GM13977 (cell line): Measurements from ENCODE around the gene GAS2L2.

Experiments used
- DNase-seq: peaks from one replicate; pipeline ENCODE4 v3.0.0; 2012; ENCODE audit warnings: low spot score
- in situ Hi-C: fragments of 300-500 bp; cut with MboI; formaldehyde crosslinking; loops from one replicate; pipeline ENCODE4 v1.12.0; 2022; ENCODE audit warnings: low sequenced_read_pairs, low pct_unique_long_range_greater_than_20kb, mixed read lengths, inconsistent platforms; ENCODE audit not compliant: unreplicated experiment
- TF ChIP-seq, protein P1 (sequence below): IDR thresholded peaks from 2 replicates; pipeline ENCODE4 v1.5.1; 2012; ENCODE audit warnings: mild to moderate bottlenecking, control low read depth; ENCODE audit not compliant: insufficient read depth; ENCODE audit errors: extremely low read depth, missing control alignments

GAS2L2 gene

DNA sequence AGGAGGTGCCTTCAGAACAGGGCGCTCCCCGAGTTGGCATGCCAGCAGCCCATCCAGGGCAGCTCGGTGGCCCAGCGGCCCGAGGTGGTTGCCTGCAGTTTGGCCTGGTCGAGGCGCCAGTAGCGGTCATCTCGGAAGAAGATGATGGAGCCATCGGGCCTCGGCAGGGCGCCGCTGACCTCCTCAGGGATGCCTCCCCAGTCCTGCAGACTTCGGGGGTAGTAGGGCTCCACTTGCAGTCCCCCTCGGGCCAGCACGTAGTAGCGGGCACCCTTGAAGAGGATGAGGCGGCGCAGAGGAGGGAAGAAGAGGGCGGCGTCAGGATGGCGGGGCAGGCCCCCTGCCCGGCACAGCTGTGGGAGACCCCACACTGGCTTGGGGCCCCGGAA is 13.4 kb upstream of the GAS2L2 start:
- in situ Hi-C loops = no loop called here
- no peak for DNase-seq
- TF ChIP-seq, protein P1, sequence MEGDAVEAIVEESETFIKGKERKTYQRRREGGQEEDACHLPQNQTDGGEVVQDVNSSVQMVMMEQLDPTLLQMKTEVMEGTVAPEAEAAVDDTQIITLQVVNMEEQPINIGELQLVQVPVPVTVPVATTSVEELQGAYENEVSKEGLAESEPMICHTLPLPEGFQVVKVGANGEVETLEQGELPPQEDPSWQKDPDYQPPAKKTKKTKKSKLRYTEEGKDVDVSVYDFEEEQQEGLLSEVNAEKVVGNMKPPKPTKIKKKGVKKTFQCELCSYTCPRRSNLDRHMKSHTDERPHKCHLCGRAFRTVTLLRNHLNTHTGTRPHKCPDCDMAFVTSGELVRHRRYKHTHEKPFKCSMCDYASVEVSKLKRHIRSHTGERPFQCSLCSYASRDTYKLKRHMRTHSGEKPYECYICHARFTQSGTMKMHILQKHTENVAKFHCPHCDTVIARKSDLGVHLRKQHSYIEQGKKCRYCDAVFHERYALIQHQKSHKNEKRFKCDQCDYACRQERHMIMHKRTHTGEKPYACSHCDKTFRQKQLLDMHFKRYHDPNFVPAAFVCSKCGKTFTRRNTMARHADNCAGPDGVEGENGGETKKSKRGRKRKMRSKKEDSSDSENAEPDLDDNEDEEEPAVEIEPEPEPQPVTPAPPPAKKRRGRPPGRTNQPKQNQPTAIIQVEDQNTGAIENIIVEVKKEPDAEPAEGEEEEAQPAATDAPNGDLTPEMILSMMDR = no peak

GRCh38 chr17:35765756-35766488 is 12.9 kb upstream of the GAS2L2 start:
- in situ Hi-C loops = no loop called here
- no peak for DNase-seq
- TF ChIP-seq, protein P1 = no peak

DNA sequence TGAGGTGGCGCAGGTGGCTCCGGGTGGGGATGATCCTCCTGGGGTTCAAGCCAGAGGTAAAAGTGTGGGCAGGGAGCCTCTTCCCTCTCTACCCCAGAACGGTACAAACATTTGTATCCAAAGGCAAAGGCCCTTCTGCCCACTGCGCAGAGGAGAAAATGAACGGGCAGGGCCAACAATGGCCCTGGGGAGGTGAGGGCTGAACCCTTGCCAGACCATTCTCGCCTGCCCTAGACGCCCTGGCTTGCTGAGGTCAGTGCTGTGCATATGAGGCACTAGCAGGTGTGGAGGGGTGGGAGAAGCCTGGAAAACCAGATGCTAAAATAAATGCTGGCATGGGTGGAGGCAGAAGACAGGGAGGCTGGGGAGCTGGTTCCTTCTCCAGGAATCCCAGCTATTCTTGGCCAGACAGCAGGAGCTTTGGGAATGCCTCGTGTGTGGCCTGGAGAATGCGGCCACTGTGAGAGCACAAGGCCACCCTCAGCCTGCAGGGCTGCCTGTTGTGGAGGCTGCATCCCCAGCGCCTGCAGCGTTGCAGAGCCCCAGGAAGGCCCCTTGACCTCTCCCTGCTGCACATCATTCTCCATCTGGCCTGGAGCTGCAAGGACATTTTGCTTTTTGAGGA is 12.2 kb upstream of the GAS2L2 start:
- in situ Hi-C loops = no loop called here
- DNase-seq = no peak

DNA sequence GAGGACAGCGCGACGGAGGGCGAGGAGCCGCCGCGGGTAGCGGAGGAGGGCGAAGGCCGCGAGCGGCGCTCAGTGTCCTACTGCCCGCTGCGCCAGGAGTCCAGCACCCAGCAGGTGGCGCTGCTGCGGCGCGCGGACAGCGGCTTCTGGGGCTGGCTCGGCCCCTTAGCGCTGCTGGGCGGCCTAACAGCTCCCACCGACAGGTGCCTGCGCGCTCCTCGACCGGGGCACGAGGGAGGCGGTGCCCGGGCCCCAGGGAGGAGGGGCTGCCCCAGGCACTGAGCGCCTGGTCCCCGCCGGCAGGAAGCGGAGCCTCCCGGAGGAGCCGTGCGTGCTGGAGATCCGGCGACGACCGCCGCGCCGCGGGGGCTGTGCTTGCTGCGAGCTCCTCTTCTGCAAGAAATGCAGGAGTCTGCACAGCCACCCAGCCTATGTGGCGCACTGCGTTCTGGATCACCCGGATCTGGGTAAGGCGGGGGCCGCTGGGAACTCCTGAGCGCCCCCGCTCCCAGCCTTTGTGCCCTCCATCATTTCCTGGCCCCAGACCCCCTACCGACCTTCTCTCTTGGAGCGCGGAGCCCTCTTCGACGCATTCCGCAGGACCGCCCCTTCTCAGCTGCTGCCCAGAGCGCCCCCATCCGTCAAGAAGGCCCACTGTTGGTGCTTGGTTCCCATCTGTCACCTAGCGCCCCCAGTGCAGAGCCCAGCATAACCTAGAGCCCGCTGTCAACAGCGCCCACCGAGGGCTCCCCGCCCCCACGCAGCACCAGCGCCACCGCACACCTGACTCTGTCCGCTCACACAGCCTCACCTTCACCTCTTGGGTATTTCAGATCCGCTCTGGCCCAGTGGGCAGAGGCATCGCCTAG is 11.3 kb upstream of the GAS2L2 start:
- TF ChIP-seq, protein P1 = peak; percentile 99
- DNase-seq = peak; percentile 98
- in situ Hi-C loops = no loop called here

More for the DNA sequence above, 12.2 kb upstream of the GAS2L2 start:
- TF ChIP-seq, protein P1 = no peak

DNA sequence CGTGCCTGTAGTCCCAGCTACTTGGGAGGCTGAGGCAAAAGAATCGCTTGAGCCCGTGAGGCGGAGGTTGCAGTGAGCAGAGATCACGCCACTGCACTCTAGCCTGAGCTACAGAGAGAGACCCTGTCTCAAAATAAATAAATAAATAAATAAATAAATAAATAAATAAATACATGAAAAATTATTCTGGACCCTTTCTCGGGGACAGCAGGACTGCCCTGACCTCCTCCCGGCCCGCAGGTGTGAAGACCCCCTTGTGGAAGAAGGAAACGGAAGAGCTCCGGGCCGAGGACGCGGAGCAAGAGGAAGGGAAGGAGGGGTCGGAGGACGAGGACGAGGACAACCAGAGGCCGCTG is 10.7 kb upstream of the GAS2L2 start:
- TF ChIP-seq, protein P1 = no peak
- no peak for DNase-seq
- in situ Hi-C loops = no loop called here

DNA sequence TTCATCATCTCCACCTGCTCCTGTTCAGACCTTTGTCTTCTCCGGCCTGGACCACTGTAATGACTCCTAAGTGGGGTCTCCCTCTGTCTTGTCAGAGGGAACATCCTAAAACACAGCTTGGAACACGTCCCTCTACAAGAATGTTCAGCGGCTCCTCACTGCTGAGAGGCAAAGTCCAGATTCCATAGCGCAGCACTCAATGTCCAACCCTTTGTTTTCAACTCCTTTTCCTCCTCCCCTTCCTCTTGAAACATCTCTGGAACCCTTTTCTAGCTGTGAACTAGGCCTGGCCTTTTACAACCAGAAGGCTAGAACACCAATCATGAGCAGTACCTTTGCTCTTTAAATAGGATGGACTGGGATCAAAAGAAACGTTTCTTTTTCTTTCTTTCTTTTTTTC is 8.6 kb upstream of the GAS2L2 start:
- in situ Hi-C loops = no loop called here
- TF ChIP-seq, protein P1 = no peak

More for the DNA sequence above, 8.6 kb upstream of the GAS2L2 start:
- no peak for DNase-seq
